Measurements from ENCODE around the gene PBX4.
"Not testable (repeated sequence)": the region's sequence is repeated elsewhere in the genome, so short reads cannot be mapped to it uniquely, and the experiment has no call there.

The PBX4 gene

GRCh38 chr19:19626516-19627472 is 8.3 kb upstream of the PBX4 start:
- DNase-seq: no peak

GRCh38 chr19:19624032-19624570 is 5.6 kb upstream of the PBX4 start:
- DNase-seq: no peak

- no peak for DNase-seq
Observed at GRCh38 chr19:19623383-19623782, 4.9 kb upstream of the PBX4 start.

- DNase-seq: no peak
Observed at GRCh38 chr19:19619849-19620210, 1.3 kb upstream of the PBX4 start.

GRCh38 chr19:19619181-19619848 is 828 bp upstream of the PBX4 start:
- DNase-seq: no peak

- DNase-seq: peak; percentile 54
Observed at GRCh38 chr19:19615086-19615485, 3.4 kb downstream of the PBX4 start.

- DNase-seq: no peak
Observed at GRCh38 chr19:19613506-19613905, 5.0 kb downstream of the PBX4 start.

GRCh38 chr19:19610376-19611202 is 7.9 kb downstream of the PBX4 start:
- DNase-seq: no peak

- not testable (repeated sequence) for DNase-seq
Observed at GRCh38 chr19:19606686-19607085, 11.8 kb downstream of the PBX4 start.

- peak; percentile 78 for DNase-seq
Observed at GRCh38 chr19:19606021-19606420, 12.5 kb downstream of the PBX4 start.

GRCh38 chr19:19602713-19603324 is 15.7 kb downstream of the PBX4 start:
- no peak for DNase-seq

GRCh38 chr19:19602136-19602712 is 16.3 kb downstream of the PBX4 start:
- DNase-seq: peak; percentile 63

GRCh38 chr19:19600793-19601330 is 17.6 kb downstream of the PBX4 start:
- DNase-seq: no peak

- DNase-seq: peak; percentile 81
Observed at GRCh38 chr19:19598728-19599451, 19.6 kb downstream of the PBX4 start.

- DNase-seq: peak; percentile 53
Observed at GRCh38 chr19:19597809-19598306, 20.6 kb downstream of the PBX4 start.

- no peak for DNase-seq
Observed at GRCh38 chr19:19595171-19595701, 23.3 kb downstream of the PBX4 start.

- DNase-seq: no peak
Observed at GRCh38 chr19:19594381-19594780, 24.1 kb downstream of the PBX4 start.

- DNase-seq: no peak
Observed at GRCh38 chr19:19592690-19593089, 25.8 kb downstream of the PBX4 start.

- peak; percentile 68 for DNase-seq
Observed at GRCh38 chr19:19591133-19591825, 27.2 kb downstream of the PBX4 start.

GRCh38 chr19:19588546-19588945 is 29.9 kb downstream of the PBX4 start:
- DNase-seq: no peak

All from CD4-positive, alpha-beta T cell treated with Interleukin-6 for 4 hours (primary cell).